HG03565 (cell line): ENCODE data around the gene EVA1C.
"Not testable (repeated sequence)": the region's sequence is repeated elsewhere in the genome, so short reads cannot be mapped to it uniquely, and the experiment has no call there.

Experiments
- ATAC-seq: cut with Tn5 transposase; IDR thresholded peaks from one replicate; pipeline ENCODE4 v1.9.1; 2021; ENCODE audit warnings: mild to moderate bottlenecking, moderate library complexity; ENCODE audit not compliant: unreplicated experiment

EVA1C gene

GRCh38 chr21:32484706-32485380 lies 72.3 kb downstream of the EVA1C start:
- ATAC-seq, result no peak

GRCh38 chr21:32492376-32492775 lies 79.9 kb downstream of the EVA1C start:
- no peak for ATAC-seq

- ATAC-seq, result no peak
These were observed 82.6 kb downstream of the EVA1C start for GRCh38 chr21:32494934-32495709.

- no peak for ATAC-seq
These were observed 84.1 kb downstream of the EVA1C start for GRCh38 chr21:32496568-32496967.

- ATAC-seq, result no peak
These were observed 86.9 kb downstream of the EVA1C start for GRCh38 chr21:32499249-32500055.

- ATAC-seq, result not testable (repeated sequence)
These were observed 91.1 kb downstream of the EVA1C start for GRCh38 chr21:32503641-32504040.

- ATAC-seq, result not testable (repeated sequence)
These were observed 93.3 kb downstream of the EVA1C start for GRCh38 chr21:32505767-32506166.

- ATAC-seq, result not testable (repeated sequence)
These were observed 94.0 kb downstream of the EVA1C start for GRCh38 chr21:32506411-32506965.

GRCh38 chr21:32507342-32507919 lies 94.9 kb downstream of the EVA1C start:
- ATAC-seq, result no peak

- ATAC-seq, result not testable (repeated sequence)
These were observed 95.5 kb downstream of the EVA1C start for GRCh38 chr21:32508036-32508435.

GRCh38 chr21:32508558-32508957 lies 96.1 kb downstream of the EVA1C start:
- no peak for ATAC-seq

- ATAC-seq, result not testable (repeated sequence)
These were observed 96.5 kb downstream of the EVA1C start for GRCh38 chr21:32508975-32509374.

GRCh38 chr21:32514275-32515055 lies 102.0 kb downstream of the EVA1C start:
- no peak for ATAC-seq

- no peak for ATAC-seq
These were observed 103.4 kb downstream of the EVA1C start for GRCh38 chr21:32515874-32516273.

GRCh38 chr21:32516756-32517649 lies 104.5 kb downstream of the EVA1C start:
- no peak for ATAC-seq

GRCh38 chr21:32519945-32520874 lies 107.7 kb downstream of the EVA1C start:
- ATAC-seq, result no peak

GRCh38 chr21:32520875-32521735 lies 108.6 kb downstream of the EVA1C start:
- ATAC-seq, result no peak
